ENCODE measurements around the gene ULK4. TPM values are rescaled to one million over a fixed set of nuclear protein-coding genes. Genes with fewer than 3 reads are reported as not detected.

ULK4 gene
- total and polyA plus RNA-seq, 2 of the 8 experiments (the other 6 are each of a cell fraction or from before 2014, with no cell fraction given) = 3.0 to 10.8 TPM

- Histone ChIP-seq H2AFZ (ENCODE audit: low read length) (no peak overlapping the region), H3K14ac (ENCODE audit: insufficient read length) (no peak overlapping the region), H2BK120ac (replicated peaks; ENCODE audit: low read depth, low read length) (no peak overlapping the region), H3K9me3 (ENCODE audit: insufficient read depth in 2 of 2, low read depth in 1 of 2, low read length in 1 of 2) (peaks cover 5 to 6% of the 10 kb centered on the region in 2 experiments; a peak in 1 of 4 replicates), H3K4me2 (ENCODE audit: insufficient read depth in 1 of 2, low read depth in 2 of 2, low read length in 2 of 2) (no peak overlapping the region), H4K91ac (replicated peaks; ENCODE audit: insufficient read length, low read length) (no peak overlapping the region), H3K56ac (replicated peaks; ENCODE audit: insufficient read length, low read depth, low read length) (no peak overlapping the region), H3K4me1 (replicated peaks in 1 of 4; ENCODE audit: control insufficient read depth in 3 of 4, insufficient read depth in 4 of 4, low read length in 3 of 4) (peaks cover 0 to 5% (median 0%) of the 10 kb centered on the region in 4 experiments; a peak in 1 of 7 replicates), H3K27ac (ENCODE audit: low read depth, low read length) (no peak overlapping the region), H3K79me1 (ENCODE audit: low read depth, low read length) (no peaks in the 10 kb centered on the region), H4K5ac (ENCODE audit: insufficient read length, low read depth, low read length) (no peak overlapping the region), H3K4ac (replicated peaks; ENCODE audit: insufficient read length, low read depth, low read length) (no peak overlapping the region), H3K23ac (ENCODE audit: insufficient read length) (no peak overlapping the region), H3K9ac (replicated peaks in 1 of 4; ENCODE audit: extremely low read depth in 1 of 4, low read depth in 3 of 4, low read length in 3 of 4) (no peak overlapping the region), H4K20me1 (replicated peaks in 1 of 2; ENCODE audit: control insufficient read depth in 1 of 2, insufficient read depth in 2 of 2, low read length in 2 of 2) (no peaks in the 10 kb centered on the region), H3K4me3 (ENCODE audit: extremely low read depth in 1 of 4, insufficient read depth in 2 of 4, low read depth in 3 of 4, low read length in 4 of 4) (no peak overlapping the region), H2BK15ac (ENCODE audit: low read length) (no peak overlapping the region), H2BK5ac (ENCODE audit: low read depth, low read length) (no peak overlapping the region), H3K79me2 (ENCODE audit: control insufficient read depth in 1 of 2, insufficient read depth in 2 of 2, low read length in 2 of 2) (no peaks in the 10 kb centered on the region), H2BK12ac (ENCODE audit: low read depth, low read length) (no peak overlapping the region), H4K8ac (ENCODE audit: extremely low read depth, insufficient read depth, low read length) (no peak overlapping the region), H3K23me2 (ENCODE audit: low read depth, low read length) (no peaks in the 10 kb centered on the region), H2AK5ac (ENCODE audit: low read depth, low read length) (no peak overlapping the region), H3K27me3 (replicated peaks in 1 of 4; ENCODE audit: control insufficient read depth in 3 of 4, extremely low read depth in 1 of 4, insufficient read depth in 3 of 4, low read length in 3 of 4) (no peaks in the 10 kb centered on the region), H3K18ac (ENCODE audit: extremely low read depth, low read length) (no peak overlapping the region), H2BK20ac (ENCODE audit: low read length) (no peak overlapping the region), H3K36me3 (ENCODE audit: control insufficient read depth in 2 of 4, insufficient read depth in 4 of 4, low read length in 3 of 4) (no peaks in the 10 kb centered on the region; a peak in 1 of 8 replicates)
- FAIRE-seq (no peak), DNase-seq (ENCODE audit: low read depth in 1 of 2, low spot score in 2 of 2) (no peak)
- WGBS, 2 experiments (ENCODE audit: extremely low coverage in 1 of 2, insufficient coverage in 1 of 2, insufficient read length in 1 of 2, insufficient replicate concordance in 2 of 2, low coverage in 1 of 2, low lambda C conversion rate in 2 of 2, missing lambda C conversion rate in 1 of 2) = 89% methylated on average over 1 of the region's 1 CpG; no CpG with 5 or more reads in 1 of the 2 experiments
- POLR2A ChIA-PET (ENCODE audit: partially characterized antibody) = no interaction called here
- CTCF ChIA-PET (ENCODE audit: partially characterized antibody) = interaction anchor here (1.3 kb wide), 1 partner anchor 174 kb away, joined by 3 read pairs; no protein-coding TSS in a partner anchor
- TF ChIP-seq CBX8 (IDR thresholded peaks at IDR 0.05; ENCODE audit: borderline replicate concordance, low read depth, low read length) (no peak), CHD2 (IDR thresholded peaks at IDR 0.05; ENCODE audit: low read length) (no peak), CTCF (IDR thresholded peaks at IDR 0.05; ENCODE audit: control extremely low read depth in 1 of 3, insufficient read depth in 1 of 3, low read depth in 1 of 3, low read length in 3 of 3) (no peak), POLR2A (IDR thresholded peaks at IDR 0.05; ENCODE audit: control extremely low read depth in 1 of 2, low read depth in 2 of 2, low read length in 2 of 2) (no peak), SAP30 (IDR thresholded peaks at IDR 0.05; ENCODE audit: insufficient read depth, insufficient replicate concordance, low read length) (no peak), ATF3 (IDR thresholded peaks at IDR 0.05; ENCODE audit: insufficient read depth, low read depth, low read length) (no peak), CBX5 (IDR thresholded peaks at IDR 0.05; ENCODE audit: low read depth, low read length) (no peak), RBBP5 (IDR thresholded peaks at IDR 0.05; ENCODE audit: borderline replicate concordance, low read depth, low read length) (no peak), SP4 (IDR thresholded peaks at IDR 0.05; ENCODE audit: low read length) (no peak), MAX (IDR thresholded peaks at IDR 0.05) (no peak), TBP (IDR thresholded peaks at IDR 0.05; ENCODE audit: low read depth, low read length) (no peak)
Measured at GRCh38 chr3:41701191-41701698, 260.7 kb downstream of the ULK4 start.

All from H1 (cell line).